ENCODE measurements around the gene IL1R1.

DNA sequence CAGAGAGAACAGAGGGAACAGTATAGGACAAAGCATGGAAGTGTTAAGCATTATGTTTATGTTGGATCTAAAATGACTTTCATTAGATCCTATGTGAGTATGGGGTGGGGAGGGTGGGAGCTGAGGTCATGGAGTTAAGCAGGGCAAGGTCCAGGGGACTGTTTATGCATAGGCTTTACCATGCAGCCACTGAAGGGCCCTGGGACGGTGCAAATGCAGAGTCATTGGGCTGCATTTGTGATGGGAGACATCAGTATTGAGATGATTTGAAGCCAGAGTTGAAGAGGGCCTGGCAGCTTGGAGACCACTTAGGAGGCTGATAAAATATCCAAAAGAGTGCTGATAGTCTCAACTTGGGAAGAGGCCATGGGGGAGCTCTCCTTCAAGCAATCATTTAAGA, 66.9 kb downstream of the IL1R1 start:
- TF ChIP-seq, protein P1, sequence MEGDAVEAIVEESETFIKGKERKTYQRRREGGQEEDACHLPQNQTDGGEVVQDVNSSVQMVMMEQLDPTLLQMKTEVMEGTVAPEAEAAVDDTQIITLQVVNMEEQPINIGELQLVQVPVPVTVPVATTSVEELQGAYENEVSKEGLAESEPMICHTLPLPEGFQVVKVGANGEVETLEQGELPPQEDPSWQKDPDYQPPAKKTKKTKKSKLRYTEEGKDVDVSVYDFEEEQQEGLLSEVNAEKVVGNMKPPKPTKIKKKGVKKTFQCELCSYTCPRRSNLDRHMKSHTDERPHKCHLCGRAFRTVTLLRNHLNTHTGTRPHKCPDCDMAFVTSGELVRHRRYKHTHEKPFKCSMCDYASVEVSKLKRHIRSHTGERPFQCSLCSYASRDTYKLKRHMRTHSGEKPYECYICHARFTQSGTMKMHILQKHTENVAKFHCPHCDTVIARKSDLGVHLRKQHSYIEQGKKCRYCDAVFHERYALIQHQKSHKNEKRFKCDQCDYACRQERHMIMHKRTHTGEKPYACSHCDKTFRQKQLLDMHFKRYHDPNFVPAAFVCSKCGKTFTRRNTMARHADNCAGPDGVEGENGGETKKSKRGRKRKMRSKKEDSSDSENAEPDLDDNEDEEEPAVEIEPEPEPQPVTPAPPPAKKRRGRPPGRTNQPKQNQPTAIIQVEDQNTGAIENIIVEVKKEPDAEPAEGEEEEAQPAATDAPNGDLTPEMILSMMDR (conservative IDR thresholded peaks at IDR 0.05; ENCODE audit: low read length): no peak
- TF ChIP-seq EZH2phosphoT487 (IDR thresholded peaks at IDR 0.05; ENCODE audit: borderline replicate concordance, low read depth, low read length): no peak

Measured in OCI-LY7 (cell line).